Caki2 (cell line): ENCODE measurements around the gene IDH2. TPM values are rescaled to one million over a fixed set of nuclear protein-coding genes. Genes with fewer than 3 reads are reported as not detected.
"Not testable (repeated sequence)": the region's sequence is repeated elsewhere in the genome, so short reads cannot be mapped to it uniquely, and the experiment has no call there.

Experiments
- DNase-seq: peaks from one replicate; pipeline ENCODE4 v3.0.0-alpha.2; 2015; ENCODE audit warnings: low read depth
- in situ Hi-C: cut with HindIII; loops from 2 replicates; pipeline ENCODE4 v1.10.0; 2016; ENCODE audit warnings: low sequenced_read_pairs, low pct_unique_long_range_greater_than_20kb, mixed read lengths
- total RNA-seq: library from RNA; depleted of rRNA; stranded (reverse); fragments of >200 nt; shearing (Covaris generic); gene quantifications from 2 replicates; pipeline ENCODE4 v1.2.3, GENCODE V29; 2014; ENCODE audit warnings: low replicate concordance

IDH2 gene
- total RNA-seq, 1 experiment from 2014 or later: 74.2 TPM

GRCh38 chr15:90124507-90124906 is 22.2 kb upstream of the IDH2 start:
- in situ Hi-C loops: no loop called here
- no peak for DNase-seq

DNA sequence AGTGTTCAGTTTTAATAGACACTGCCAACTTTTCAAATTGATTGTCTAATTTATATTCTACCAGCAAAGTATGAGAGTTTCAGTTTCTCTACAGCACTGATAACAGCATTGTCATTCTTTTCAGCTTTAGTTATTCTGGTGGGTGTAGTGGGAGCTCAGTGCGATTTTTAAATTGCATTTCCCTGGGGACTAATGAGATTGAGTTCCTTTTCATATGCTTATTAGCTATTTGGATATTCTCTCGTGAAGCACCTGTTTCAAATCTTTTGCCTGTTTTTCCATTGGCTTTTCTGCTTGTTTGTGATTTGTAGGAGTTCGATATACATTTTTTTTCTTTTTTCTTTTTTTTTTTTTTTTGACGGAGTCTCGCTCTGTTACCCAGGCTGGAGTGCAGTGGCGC is 18.8 kb upstream of the IDH2 start:
- DNase-seq: no peak
- in situ Hi-C loops: no loop called here

DNA sequence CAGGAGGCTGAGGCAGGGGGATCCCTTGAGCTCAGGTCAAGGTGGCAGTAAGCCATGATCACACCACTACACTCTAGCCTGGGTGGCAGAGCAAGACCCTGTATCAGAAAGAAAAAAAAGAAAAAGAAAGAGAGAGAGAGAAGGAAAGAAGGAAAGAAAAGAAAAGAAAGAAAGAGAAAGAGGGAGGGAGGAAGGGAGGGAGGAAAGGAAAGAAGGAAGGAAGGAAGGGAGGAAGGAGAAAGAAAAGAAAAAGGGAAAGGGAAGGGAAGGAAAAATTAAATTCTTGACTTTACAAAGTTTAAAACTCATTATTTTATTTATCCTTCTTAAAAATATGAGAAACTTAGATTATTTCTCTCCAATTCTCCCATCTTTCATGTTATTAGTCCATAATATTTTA is 17.1 kb upstream of the IDH2 start:
- no peak for DNase-seq
- in situ Hi-C loops: no loop called here

DNA sequence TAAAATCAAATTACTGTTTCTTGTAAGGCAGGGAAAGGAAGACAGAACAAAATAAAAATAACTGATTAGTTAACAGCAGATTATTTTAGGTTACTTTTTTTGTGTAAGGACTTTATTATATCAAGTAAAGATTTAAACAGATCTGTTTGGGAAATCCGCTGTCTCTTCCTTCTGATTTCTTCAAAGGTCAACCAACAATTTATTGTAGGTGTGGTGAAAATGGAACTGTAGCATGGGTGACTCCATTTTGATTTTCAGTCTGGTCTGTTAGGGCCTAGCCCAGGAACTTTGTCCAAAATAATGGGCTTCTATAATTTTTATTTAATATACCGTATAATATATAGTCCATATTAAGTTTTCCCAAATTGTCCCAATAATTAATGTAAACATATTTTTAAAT is 13.5 kb upstream of the IDH2 start:
- no peak for DNase-seq
- in situ Hi-C loops: no loop called here

DNA sequence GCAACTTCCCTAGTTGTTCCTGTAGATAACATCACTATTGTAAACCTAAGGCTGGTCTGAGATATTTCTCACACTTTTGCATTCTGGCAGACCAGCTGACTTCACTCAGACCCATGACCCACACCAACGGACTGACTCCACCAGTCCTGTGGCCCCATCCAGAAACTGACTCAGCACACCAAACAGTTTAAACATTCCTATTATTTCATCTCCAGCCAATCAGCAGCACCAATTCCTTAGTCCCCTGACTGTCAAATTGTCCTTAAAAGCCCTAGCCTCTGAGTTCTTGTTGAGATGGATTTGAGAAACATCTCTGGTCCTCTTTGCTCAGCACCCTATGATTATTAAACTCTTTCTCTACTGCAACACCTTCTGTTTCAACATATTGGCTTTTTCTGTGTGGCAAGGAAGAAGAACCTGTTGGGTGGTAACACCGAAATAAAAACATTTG is 12.2 kb upstream of the IDH2 start:
- DNase-seq: no peak
- in situ Hi-C loops: no loop called here

- DNase-seq: no peak
- in situ Hi-C loops: no loop called here
Measured at GRCh38 chr15:90113166-90113565, 10.9 kb upstream of the IDH2 start.

DNA sequence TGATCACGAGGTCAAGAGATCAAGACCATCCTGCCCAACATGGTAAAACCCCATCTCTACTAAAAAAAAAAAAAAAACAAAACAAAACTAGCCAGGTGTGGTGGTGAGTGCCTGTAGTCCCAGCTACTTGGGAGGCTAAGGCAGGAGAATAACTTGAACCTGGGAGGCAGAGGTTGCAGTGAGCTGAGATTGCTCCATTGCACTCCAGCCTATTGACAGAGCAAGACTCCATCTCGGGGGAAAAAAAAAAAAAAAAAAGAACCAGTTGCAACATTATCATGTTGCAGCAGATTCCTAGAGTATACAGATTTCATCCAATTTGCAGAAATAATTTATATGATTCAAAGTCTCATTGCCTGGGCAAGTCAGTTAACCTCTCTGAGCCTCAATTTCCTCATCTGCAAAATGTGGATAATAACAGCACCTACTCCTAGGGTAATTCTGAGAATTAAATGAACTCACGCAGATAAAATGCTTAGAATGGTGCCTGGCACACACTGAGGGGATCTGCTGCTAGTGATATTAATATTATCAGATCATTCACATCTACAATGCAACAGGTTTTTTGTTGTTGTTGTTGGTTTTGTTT is 7.0 kb upstream of the IDH2 start:
- in situ Hi-C loops, DNase-seq: not testable (repeated sequence)

GRCh38 chr15:90108038-90108437 is 5.8 kb upstream of the IDH2 start:
- in situ Hi-C loops, DNase-seq: not testable (repeated sequence)

- DNase-seq: peak; percentile 69
Measured at GRCh38 chr15:90106522-90107117, 4.4 kb upstream of the IDH2 start.

DNA sequence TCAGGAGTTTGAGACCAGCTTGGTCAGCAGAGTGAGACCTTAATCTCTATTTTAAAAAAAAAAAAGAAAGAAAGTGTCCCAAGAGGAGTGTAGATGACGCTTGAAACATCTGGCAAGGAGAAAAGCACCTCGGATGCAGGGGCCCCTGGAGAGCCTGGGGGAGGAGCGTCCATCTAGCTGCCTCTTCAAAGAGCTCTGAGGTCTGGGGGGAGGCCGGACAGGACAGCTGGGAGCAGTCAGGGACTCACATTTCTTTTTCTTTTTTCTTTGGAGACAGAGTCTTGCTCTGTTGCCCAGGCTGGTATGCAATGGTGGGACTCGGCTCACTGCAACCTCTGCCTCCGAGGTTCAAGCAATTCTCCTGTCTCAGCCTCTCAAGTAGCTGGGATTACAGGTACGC is 3.3 kb upstream of the IDH2 start:
- in situ Hi-C loops: no loop called here

More at GRCh38 chr15:90106522-90107117, 4.4 kb upstream of the IDH2 start:
- in situ Hi-C loops: no loop called here

GRCh38 chr15:90104551-90104950 is 2.3 kb upstream of the IDH2 start:
- in situ Hi-C loops: no loop called here
- DNase-seq: no peak

More for the DNA sequence above, 3.3 kb upstream of the IDH2 start:
- no peak for DNase-seq

DNA sequence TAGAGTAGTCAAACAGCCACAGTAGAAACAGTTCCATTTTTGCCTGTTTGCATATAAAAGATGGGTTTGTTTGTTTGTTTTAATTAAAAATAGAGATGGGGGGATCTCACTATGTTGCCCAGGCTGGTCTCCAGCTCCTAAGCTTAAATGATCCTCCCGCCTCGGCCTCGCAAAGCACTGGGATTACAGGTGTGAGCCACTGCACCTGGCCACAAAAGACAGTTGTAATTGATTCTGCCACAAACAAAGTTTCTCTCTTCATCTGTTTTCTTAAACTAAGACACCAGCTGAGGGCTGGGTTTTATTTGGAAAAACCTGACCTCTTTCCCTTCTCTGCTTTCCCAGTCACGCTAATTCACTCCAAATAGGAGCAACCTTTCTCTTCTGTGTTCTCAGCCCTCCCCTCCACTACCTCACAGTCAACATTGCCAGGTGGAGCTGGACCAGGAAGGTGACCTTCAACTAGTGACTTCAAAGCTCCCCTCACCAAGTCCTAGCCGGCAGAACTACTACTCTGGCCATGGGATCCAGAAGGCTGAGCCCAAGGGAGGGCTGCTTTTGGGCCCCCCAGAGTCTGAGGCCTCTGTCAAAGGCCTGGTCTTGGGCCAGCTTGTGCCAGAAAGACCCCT is 1.5 kb upstream of the IDH2 start:
- in situ Hi-C loops: no loop called here
- no peak for DNase-seq

DNA sequence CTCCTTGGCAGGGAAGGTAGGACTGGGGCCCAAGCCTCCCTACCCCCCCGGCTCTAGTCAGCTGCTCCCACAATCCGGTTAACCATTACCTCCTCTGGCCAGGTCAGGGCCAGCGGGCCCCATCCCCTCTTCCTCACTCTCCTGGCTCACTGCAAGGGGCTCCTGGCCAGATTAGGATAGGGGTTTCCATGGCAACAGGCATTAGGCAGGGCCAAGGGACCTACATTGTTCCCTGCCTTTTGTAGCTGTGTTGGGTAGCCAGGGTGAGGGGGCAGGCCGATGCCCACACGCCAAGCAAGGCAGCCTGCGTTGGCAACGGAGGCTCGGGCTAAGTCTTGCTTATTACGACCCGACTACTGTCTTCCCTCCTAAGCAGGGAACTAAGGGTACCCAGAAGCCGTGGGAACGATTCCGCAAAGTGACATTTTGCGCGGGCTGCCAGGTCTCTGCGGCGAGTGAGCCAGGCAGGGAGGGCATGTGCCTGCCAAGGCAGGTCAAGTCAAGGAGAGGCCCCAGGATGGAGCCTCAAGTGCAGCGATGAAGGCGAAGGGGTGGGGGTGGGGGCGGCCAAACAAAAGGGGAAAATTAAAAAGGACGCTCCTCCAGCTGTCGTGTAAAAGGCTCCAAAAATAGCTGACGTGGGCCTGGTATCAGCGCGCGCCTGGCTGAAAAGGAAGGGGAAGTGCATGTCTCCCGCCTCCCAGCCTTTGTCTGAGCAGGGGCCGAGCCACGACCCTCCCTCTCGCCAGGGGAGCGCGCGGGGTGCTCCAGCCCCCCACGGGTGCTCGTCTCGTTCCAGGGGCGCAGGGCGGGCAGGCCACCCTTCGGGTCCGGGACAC is 919 bp downstream of the IDH2 start:
- in situ Hi-C loops: no loop called here
- DNase-seq: no peak

- DNase-seq: no peak
- in situ Hi-C loops: no loop called here
Measured at GRCh38 chr15:90099868-90100831, 2.1 kb downstream of the IDH2 start.

DNA sequence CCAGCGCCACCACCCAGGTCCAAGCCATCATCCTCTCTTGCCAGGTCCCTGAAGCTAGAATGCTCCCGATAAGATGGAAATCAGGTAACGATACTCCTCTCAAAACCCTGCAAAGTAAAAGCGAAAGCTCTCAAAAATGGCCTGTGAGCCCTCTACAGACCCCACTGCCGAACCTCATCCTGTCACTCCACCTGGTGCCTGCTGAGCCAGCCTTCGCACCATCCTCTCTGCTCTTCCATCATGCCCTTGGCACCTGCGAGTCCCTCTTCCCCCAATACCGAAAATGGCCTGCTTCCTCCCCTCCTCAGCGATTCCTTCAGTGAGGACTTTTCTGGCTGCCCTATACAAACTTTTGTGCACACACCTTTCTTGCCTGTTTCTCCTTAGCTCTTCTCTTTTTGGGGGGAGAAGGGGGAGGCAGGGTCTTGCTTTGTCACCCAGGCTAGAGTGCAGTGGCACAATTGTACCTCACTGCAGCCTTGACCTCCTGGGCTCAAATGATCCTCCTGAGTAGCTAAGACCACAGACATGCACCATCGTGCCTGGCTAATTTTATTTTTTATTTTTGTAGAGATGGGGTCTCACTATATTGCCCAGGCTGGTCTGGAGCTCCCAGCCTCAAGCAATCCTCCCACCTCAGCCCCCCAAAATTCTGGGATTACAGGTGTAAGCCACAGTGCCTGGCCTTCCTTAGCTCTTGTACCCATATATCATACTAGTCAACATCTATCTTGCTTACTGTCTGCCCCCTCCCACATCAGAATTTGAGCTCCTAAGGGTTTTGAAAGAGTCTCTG is 3.0 kb downstream of the IDH2 start:
- in situ Hi-C loops: no loop called here
- DNase-seq: no peak

DNA sequence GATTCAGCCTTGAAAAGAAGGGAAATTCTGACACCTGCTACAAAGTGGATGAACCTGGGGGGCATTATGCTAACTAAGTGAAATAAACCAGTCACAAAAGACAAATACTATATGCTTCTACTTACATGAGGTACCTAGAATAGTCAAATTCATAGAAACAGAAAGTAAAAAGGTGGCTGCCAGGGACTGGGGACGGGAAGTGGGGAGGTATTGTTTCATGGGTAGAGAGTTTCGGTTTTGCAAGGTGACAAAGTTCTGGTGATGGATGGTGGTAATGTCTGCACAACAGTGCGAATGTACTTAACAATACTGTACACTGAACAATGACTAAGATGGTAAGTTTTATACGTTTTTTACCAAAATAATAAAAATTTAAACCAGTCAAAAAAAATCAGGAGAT is 4.8 kb downstream of the IDH2 start:
- in situ Hi-C loops: no loop called here
- no peak for DNase-seq

GRCh38 chr15:90095521-90095959 is 6.7 kb downstream of the IDH2 start:
- in situ Hi-C loops: no loop called here

More at GRCh38 chr15:90095521-90095959, 6.7 kb downstream of the IDH2 start:
- no peak for DNase-seq
